ENCODE results near the gene OXCT2.

The OXCT2 gene

DNA sequence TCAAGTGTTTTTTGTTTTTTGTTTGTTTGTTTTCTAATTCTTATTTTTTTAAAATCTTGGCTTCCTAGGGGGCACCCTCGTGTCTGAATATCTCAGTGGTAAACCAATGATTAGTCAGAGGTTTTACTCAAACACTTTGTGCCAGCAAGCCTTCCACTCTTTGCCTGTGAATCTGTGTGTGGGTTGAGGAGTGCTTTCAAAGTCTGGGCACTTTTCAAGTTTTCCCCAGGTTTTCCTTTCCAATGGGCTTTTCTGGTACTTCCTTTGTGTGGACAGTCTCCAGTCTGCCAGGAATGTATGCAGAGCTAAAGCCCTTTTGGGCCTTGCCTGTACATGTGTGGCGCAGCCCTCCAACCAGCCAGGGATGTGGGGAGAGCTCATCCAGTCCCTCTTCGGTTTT lies 42.1 kb downstream of the OXCT2 start:
- Histone ChIP-seq H3K36me3 (ENCODE audit: control insufficient read depth, insufficient read depth, low read length) (no peaks in the 10 kb centered on the region), H3K27ac (ENCODE audit: low read depth, low read length) (no peak overlapping the region), H3K4me1 (ENCODE audit: control insufficient read depth, insufficient read depth, low read length) (no peaks in the 10 kb centered on the region), H3K27me3 (ENCODE audit: control insufficient read depth, insufficient read depth, low read length) (peaks cover 98% of the 10 kb centered on the region), H3K4me3 (ENCODE audit: low read depth, low read length) (no peak overlapping the region), H3K9ac (ENCODE audit: low read depth, low read length) (no peak overlapping the region), H3K9me3 (ENCODE audit: control insufficient read depth, insufficient read depth, low read length) (no peaks in the 10 kb centered on the region)

DNA sequence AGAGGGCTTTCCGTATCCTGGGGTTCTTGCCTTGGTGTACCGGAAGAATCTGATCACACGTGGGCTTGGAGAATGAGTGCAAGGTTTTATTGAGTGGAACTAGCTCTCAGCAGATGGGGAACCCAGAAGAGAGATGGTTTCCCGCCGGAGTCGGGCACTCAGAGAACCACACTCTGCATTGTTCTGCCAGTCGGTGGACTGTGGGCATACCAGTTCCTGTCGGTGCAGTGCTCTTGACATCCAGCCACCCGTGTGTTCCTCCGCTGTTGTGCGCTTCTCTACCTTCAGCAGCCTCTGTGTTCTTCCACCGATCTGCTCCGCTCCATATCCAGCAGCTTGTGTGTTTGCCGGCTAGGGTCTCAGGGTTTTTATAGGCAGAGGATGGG lies 43.2 kb downstream of the OXCT2 start:
- Histone ChIP-seq H3K9ac (ENCODE audit: low read depth, low read length) (no peak overlapping the region), H3K9me3 (ENCODE audit: control insufficient read depth, insufficient read depth, low read length) (no peaks in the 10 kb centered on the region), H3K4me3 (ENCODE audit: low read depth, low read length) (no peak overlapping the region), H3K27ac (ENCODE audit: low read depth, low read length) (no peak overlapping the region), H3K4me1 (ENCODE audit: control insufficient read depth, insufficient read depth, low read length) (no peaks in the 10 kb centered on the region), H3K27me3 (ENCODE audit: control insufficient read depth, insufficient read depth, low read length) (peaks cover 97% of the 10 kb centered on the region), H3K36me3 (ENCODE audit: control insufficient read depth, insufficient read depth, low read length) (no peaks in the 10 kb centered on the region)

DNA sequence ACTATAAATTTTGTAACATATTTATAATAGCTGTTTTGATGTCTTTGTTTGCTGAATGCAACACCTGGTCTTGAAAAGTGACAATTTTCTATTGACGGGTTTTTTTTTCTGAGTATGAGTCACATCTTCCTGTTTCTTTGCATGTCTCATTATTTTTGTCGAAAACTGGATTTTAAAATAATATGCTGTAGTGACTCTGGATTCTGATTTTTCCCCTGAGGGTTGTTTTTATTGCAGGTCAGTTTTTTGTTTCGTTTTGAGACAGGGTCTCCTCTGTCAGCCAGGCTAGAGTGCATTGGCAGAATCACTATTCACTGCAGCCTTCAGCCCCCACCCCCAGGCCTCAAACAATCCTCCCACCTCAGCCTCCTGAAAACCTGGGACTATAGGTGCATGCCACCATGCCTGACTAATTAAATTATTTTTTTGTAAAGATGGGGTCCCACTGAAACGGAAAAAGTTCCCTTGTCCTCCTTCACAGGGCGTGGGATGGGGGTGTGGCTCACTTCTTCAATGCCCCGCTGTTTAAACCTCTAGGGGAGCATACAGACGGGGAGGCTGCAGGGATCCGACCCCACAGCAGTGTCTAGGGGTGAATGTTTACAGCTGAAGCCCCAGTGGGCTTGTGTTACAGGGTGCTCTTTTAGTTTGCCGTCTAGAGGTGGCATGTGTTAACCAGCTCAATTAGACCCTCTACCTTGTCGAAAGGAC lies 43.8 kb downstream of the OXCT2 start:
- Histone ChIP-seq H3K27ac (ENCODE audit: low read depth, low read length) (no peak overlapping the region), H3K9me3 (ENCODE audit: control insufficient read depth, insufficient read depth, low read length) (no peaks in the 10 kb centered on the region), H3K36me3 (ENCODE audit: control insufficient read depth, insufficient read depth, low read length) (no peaks in the 10 kb centered on the region), H3K9ac (ENCODE audit: low read depth, low read length) (no peak overlapping the region), H3K27me3 (ENCODE audit: control insufficient read depth, insufficient read depth, low read length) (peaks cover 96% of the 10 kb centered on the region), H3K4me1 (ENCODE audit: control insufficient read depth, insufficient read depth, low read length) (no peaks in the 10 kb centered on the region), H3K4me3 (ENCODE audit: low read depth, low read length) (no peak overlapping the region)

DNA sequence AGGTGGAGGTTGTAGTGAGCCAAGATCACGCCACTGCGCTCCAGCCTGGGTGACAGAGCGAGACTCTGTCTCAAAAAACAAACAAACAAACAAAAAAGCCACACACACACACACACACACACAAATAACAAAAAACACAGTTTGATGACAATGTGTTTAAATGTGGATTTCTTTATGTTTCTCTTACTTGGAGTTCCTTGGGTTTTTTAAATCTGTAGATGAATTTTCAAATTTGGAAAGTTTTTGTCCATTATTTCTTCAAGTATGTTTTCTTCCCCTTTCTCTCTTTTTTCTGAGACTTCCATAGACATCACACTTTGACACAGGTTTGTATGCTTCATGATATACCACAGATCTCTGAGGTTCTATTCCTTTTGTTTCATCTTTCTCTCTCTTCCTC lies 44.5 kb downstream of the OXCT2 start:
- H3K9me3 ChIP-seq (ENCODE audit: control insufficient read depth, insufficient read depth, low read length) = no peaks in the 10 kb centered on the region
- H3K27ac ChIP-seq (ENCODE audit: low read depth, low read length) = no peak overlapping the region
- no peak overlapping the region for H3K4me3 ChIP-seq (ENCODE audit: low read depth, low read length)
- no peaks in the 10 kb centered on the region for H3K4me1 ChIP-seq (ENCODE audit: control insufficient read depth, insufficient read depth, low read length)
- H3K27me3 ChIP-seq (ENCODE audit: control insufficient read depth, insufficient read depth, low read length) = peaks cover 97% of the 10 kb centered on the region
- H3K36me3 ChIP-seq (ENCODE audit: control insufficient read depth, insufficient read depth, low read length) = no peaks in the 10 kb centered on the region
- H3K9ac ChIP-seq (ENCODE audit: low read depth, low read length) = no peak overlapping the region

DNA sequence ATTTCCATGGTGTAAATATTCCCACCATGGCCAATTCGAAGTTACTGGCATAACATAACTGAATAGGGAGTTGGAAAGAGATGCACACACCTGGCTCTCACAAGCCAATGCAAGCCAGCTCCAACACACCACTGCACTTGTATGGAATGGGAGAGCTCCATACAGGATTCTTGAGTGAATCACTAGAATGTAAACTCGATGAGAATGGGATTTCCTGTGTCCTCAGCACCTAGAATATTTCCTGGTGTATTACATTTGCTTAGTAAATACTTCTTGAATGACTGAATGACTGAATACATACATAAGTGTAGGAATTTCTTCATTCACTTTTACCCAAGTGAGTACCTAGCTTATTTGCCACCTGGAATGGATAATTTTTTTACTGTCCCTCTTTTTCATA lies 48.7 kb downstream of the OXCT2 start:
- H3K9me3 ChIP-seq (ENCODE audit: control insufficient read depth, insufficient read depth, low read length) = no peaks in the 10 kb centered on the region
- H3K4me1 ChIP-seq (ENCODE audit: control insufficient read depth, insufficient read depth, low read length) = no peaks in the 10 kb centered on the region
- no peak overlapping the region for H3K4me3 ChIP-seq (ENCODE audit: low read depth, low read length)
- no peaks in the 10 kb centered on the region for H3K36me3 ChIP-seq (ENCODE audit: control insufficient read depth, insufficient read depth, low read length)
- H3K27me3 ChIP-seq (ENCODE audit: control insufficient read depth, insufficient read depth, low read length) = peaks cover 96% of the 10 kb centered on the region
- H3K27ac ChIP-seq (ENCODE audit: low read depth, low read length) = no peak overlapping the region
- H3K9ac ChIP-seq (ENCODE audit: low read depth, low read length) = no peak overlapping the region

DNA sequence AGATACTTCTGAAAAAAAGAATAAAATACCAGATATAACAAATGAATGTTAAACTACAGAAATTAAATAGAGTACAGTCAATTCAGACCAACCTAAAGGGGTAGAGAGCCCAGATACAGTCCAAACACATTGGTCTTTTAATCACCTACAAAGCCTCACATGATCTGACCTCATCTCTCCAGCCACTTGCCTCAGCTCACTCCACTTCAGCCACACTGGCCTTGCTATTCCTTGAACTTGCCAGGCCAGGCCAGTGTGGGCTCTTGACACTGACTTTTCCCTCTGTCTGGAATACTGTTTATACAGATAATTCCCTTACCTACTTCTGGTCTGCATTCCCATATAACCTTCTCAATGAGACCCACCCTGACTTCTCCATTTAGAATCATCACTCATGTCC lies 49.5 kb downstream of the OXCT2 start:
- H3K4me1 ChIP-seq (ENCODE audit: control insufficient read depth, insufficient read depth, low read length) = no peaks in the 10 kb centered on the region
- H3K36me3 ChIP-seq (ENCODE audit: control insufficient read depth, insufficient read depth, low read length) = no peaks in the 10 kb centered on the region
- H3K9ac ChIP-seq (ENCODE audit: low read depth, low read length) = no peak overlapping the region
- no peaks in the 10 kb centered on the region for H3K9me3 ChIP-seq (ENCODE audit: control insufficient read depth, insufficient read depth, low read length)
- H3K4me3 ChIP-seq (ENCODE audit: low read depth, low read length) = no peak overlapping the region
- peaks cover 96% of the 10 kb centered on the region for H3K27me3 ChIP-seq (ENCODE audit: control insufficient read depth, insufficient read depth, low read length)
- H3K27ac ChIP-seq (ENCODE audit: low read depth, low read length) = no peak overlapping the region

DNA sequence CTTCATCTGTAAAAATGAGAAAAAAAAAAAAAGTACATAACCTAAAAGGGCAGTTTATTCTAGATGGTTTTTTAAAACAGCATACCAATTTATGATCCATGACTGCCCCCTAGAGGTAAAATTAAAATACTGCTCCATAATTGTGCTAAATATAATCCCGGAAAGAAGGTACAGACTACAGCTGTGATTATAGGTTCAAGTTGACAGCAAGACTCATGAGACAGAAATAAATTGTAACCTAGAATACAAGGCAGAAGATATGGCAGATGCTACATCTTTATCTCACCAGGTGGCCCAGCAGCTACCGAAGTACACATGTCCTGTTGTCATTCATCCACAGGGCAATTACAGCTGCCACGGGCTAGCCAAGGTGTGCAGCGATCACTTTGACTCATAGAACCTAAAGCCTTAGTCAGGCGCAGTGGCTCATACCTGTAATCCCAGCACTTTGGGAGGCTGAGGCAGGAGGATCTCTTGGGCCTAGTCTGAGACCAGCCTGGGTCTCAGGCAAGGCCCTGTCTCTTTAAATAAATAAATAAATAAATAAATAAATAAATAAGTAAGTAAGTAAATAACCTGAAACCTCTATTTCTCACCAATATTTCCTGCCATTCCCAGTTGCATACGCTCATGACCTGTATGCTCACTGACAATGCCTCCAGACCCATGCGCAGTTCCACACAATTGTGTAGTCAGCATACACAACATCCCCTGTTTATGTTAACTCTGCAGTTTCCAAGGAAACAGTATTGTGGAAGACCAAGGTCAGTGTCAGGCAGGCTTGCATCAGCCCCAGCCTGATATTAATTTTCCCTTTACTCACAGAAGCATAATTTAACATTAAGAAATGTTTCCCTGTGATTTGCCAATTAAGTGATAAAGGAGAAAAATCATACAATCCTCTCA lies 50.8 kb downstream of the OXCT2 start:
- no peaks in the 10 kb centered on the region for H3K9me3 ChIP-seq (ENCODE audit: control insufficient read depth, insufficient read depth, low read length)
- H3K27ac ChIP-seq (ENCODE audit: low read depth, low read length) = no peak overlapping the region
- H3K4me3 ChIP-seq (ENCODE audit: low read depth, low read length) = no peak overlapping the region
- no peak overlapping the region for H3K9ac ChIP-seq (ENCODE audit: low read depth, low read length)
- H3K4me1 ChIP-seq (ENCODE audit: control insufficient read depth, insufficient read depth, low read length) = no peaks in the 10 kb centered on the region
- peaks cover 96% of the 10 kb centered on the region for H3K27me3 ChIP-seq (ENCODE audit: control insufficient read depth, insufficient read depth, low read length)
- no peaks in the 10 kb centered on the region for H3K36me3 ChIP-seq (ENCODE audit: control insufficient read depth, insufficient read depth, low read length)

Data from HUES48 (cell line).